ENCODE measurements around the gene CD4.

The CD4 gene

DNA sequence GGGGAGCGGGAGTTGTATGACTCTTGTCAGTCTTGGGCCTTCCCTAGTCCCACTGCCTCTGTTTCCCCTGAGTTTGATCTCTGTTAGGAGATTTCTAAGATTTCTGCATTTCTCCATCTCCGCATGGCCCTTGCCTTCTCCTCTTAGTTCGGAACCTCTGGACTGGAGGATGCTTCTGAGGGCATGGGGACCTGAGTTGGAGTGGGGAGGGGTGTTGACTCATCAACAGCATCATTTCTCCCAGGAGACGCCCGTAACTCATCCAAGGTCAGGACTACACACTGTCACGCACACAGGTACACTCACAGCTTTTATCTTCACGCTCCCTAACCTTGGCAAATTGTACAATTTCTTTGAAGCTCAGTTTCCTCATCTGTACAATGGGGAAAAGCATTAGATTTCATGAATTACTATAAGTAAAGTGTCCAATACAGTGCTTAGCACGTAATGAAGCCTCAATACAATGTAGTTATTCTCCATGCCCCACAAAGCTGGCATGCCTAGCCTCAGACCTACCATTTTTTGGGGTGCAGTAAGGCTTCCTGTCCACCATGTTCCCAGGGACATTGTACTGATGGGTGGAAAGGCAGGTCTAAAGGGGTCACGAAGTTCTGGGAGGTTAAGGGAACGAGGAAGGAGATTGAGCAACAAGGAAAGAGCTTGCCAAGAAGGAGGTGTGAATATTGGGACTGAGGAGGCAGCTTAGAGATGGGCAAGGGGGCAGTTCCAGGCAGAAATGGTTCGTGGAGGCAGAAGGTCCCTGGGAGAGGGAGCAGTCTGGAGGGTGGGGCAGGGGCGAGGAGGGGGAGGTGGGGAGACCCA is 17.6 kb upstream of the CD4 start:
- Histone ChIP-seq H3K4me1 (ENCODE audit: control insufficient read depth, low read length) (peaks cover 9% of the 10 kb centered on the region), H3F3A (ENCODE audit: control insufficient read depth, insufficient read depth) (peaks cover 2% of the 10 kb centered on the region; the same call in 1 of the 2 replicates), H3K27ac (ENCODE audit: low read depth, low read length) (no peak overlapping the region), H3K36me3 (ENCODE audit: control insufficient read depth, low read length) (no peaks in the 10 kb centered on the region), H3K4me2 (ENCODE audit: low read length) (no peak overlapping the region), H3K9me2 (replicated peaks; ENCODE audit: control insufficient read depth, low read length) (no peaks in the 10 kb centered on the region), H4K20me1 (ENCODE audit: control insufficient read depth, insufficient read depth, low read depth, low read length) (peaks cover 3% of the 10 kb centered on the region; the same call in 1 of the 2 replicates), H3K27me3 (ENCODE audit: control insufficient read depth, low read length) (peaks cover 40% of the 10 kb centered on the region), H3K4me3 (ENCODE audit: low read length) (no peak overlapping the region), H3K79me2 (ENCODE audit: control insufficient read depth, low read length) (peaks cover 9% of the 10 kb centered on the region), H3K9me3 (ENCODE audit: control insufficient read depth, insufficient read depth, low read length) (no peaks in the 10 kb centered on the region)
- TF ChIP-seq CTCF (IDR thresholded peaks at IDR 0.05; ENCODE audit: low read depth, low read length, poor library complexity, severe bottlenecking): no peak
- TF ChIP-seq EZH2phosphoT487 (IDR thresholded peaks at IDR 0.05; ENCODE audit: borderline replicate concordance, low read length): no peak

GRCh38 chr12:6772331-6772695 is 17.0 kb upstream of the CD4 start, which contains the start of gene LAG3:
LAG3 (plus strand) TSS chr12:6772520; CDS start chr12:6772853, 333 bp downstream.
- no peak within 1 kb of the TSS for H3K27ac ChIP-seq (ENCODE audit: low read depth, low read length)
- H3K4me1 ChIP-seq (ENCODE audit: control insufficient read depth, low read length): peaks cover 6% of the 10 kb centered on the region
- no peak within 1 kb of the TSS for H3K4me2 ChIP-seq (ENCODE audit: low read length)
- H3K9me2 ChIP-seq (replicated peaks; ENCODE audit: control insufficient read depth, low read length): no peaks in the 10 kb centered on the region
- peaks cover 42% of the 10 kb centered on the region for H3K27me3 ChIP-seq (ENCODE audit: control insufficient read depth, low read length)
- no peak within 1 kb of the TSS for H3K4me3 ChIP-seq (ENCODE audit: low read length)
- TF ChIP-seq EZH2phosphoT487 (IDR thresholded peaks at IDR 0.05; ENCODE audit: borderline replicate concordance, low read length): no peak
- no peak for TF ChIP-seq CTCF (IDR thresholded peaks at IDR 0.05; ENCODE audit: low read depth, low read length, poor library complexity, severe bottlenecking)
- H4K20me1 ChIP-seq (ENCODE audit: control insufficient read depth, insufficient read depth, low read depth, low read length): peaks cover 3% of the 10 kb centered on the region; the same call in 1 of the 2 replicates
- H3K9me3 ChIP-seq (ENCODE audit: control insufficient read depth, insufficient read depth, low read length): no peaks in the 10 kb centered on the region
- H3K36me3 ChIP-seq (ENCODE audit: control insufficient read depth, low read length): no peaks in the 10 kb centered on the region
- peaks cover 2% of the 10 kb centered on the region; the same call in 1 of the 2 replicates for H3F3A ChIP-seq (ENCODE audit: control insufficient read depth, insufficient read depth)
- peaks cover 6% of the 10 kb centered on the region for H3K79me2 ChIP-seq (ENCODE audit: control insufficient read depth, low read length)

GRCh38 chr12:6772726-6773589 is 16.4 kb upstream of the CD4 start:
- Histone ChIP-seq H3K27ac (ENCODE audit: low read depth, low read length) (no peak overlapping the region), H3K9me2 (replicated peaks; ENCODE audit: control insufficient read depth, low read length) (no peaks in the 10 kb centered on the region), H4K20me1 (ENCODE audit: control insufficient read depth, insufficient read depth, low read depth, low read length) (no peaks in the 10 kb centered on the region; the same call in 1 of the 2 replicates), H3K4me1 (ENCODE audit: control insufficient read depth, low read length) (peaks cover 4% of the 10 kb centered on the region), H3F3A (ENCODE audit: control insufficient read depth, insufficient read depth) (peaks cover 2% of the 10 kb centered on the region; the same call in 1 of the 2 replicates), H3K27me3 (ENCODE audit: control insufficient read depth, low read length) (peaks cover 48% of the 10 kb centered on the region), H3K9me3 (ENCODE audit: control insufficient read depth, insufficient read depth, low read length) (no peaks in the 10 kb centered on the region), H3K4me3 (ENCODE audit: low read length) (no peak overlapping the region), H3K79me2 (ENCODE audit: control insufficient read depth, low read length) (peaks cover under 1% of the 10 kb centered on the region), H3K4me2 (ENCODE audit: low read length) (no peak overlapping the region), H3K36me3 (ENCODE audit: control insufficient read depth, low read length) (no peaks in the 10 kb centered on the region)
- TF ChIP-seq CTCF (IDR thresholded peaks at IDR 0.05; ENCODE audit: low read depth, low read length, poor library complexity, severe bottlenecking): no peak
- TF ChIP-seq EZH2phosphoT487 (IDR thresholded peaks at IDR 0.05; ENCODE audit: borderline replicate concordance, low read length): no peak
